ENCODE results near the gene OR10A5. TPM values are rescaled to one million over a fixed set of nuclear protein-coding genes. Genes with fewer than 3 reads are reported as not detected.
A peak's percentile ranks its signal among the peaks of the same experiment; 100 is the strongest.

The OR10A5 gene
- total and polyA plus RNA-seq, 2 experiments from 2014 or later = 0.37 TPM; not detected in 1

DNA sequence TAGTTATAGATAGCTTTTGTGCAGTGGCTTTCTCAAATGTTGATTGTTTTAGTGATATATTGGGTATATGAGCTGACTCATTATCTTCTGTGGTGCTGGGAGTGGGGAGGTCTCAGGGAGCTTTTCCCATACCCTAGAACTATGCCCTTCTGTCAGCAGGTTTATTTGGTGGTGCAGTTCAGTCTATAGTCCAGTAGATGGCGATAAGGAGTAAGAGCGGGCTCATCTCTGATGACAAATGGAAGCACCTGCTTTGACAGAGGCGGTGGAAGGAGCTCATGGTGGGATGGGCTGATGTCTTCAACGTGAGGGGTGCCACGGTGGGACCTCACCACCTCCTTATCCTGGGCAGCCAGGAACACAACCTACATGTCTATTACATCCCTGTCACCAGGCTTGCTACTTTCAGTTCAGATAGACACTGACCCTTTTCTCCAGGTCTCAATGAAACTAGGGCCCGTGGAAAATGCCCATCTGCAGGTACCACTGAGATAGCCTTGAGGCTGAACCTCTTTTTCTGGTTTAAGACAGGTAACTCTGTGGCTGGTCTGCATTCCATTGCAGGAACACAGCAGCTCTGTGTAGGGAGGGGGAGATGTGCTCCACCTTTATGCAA lies 33.0 kb upstream of the OR10A5 start (continued):
- TF ChIP-seq EZH2phosphoT487 (IDR thresholded peaks at IDR 0.05; ENCODE audit: unreplicated experiment) (no peak), CREB1 (CRISPR knock-in tag; IDR thresholded peaks at IDR 0.05; ENCODE audit: low read depth) (peak; percentile 30; the same call in 1 of the 2 replicates), ZNF331 (CRISPR knock-in tag; IDR thresholded peaks at IDR 0.05; ENCODE audit: low read depth) (no peak), STAT1 (IDR thresholded peaks at IDR 0.05; ENCODE audit: unreplicated experiment) (no peak)

DNA sequence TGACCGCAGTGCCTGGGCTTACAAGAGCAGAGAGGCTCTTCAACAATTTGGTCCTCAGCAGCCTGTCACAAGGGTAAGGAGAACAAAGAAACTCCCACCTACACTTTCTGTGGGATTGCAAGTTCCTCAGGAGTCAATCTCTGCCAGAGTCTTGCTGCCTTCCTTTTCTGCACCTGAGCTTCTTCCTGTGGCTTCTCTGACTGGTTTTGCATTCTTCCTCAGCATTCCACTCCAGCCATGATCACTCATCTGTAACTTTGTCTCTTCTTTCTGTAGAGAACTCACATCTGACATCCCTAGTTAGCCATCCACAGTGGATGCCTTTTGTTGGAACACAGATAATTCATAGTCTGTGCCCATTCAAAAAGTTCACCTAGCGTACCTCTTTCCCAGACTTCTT lies 31.8 kb upstream of the OR10A5 start:
- no peak overlapping the region for H2AFZ ChIP-seq
- no peak overlapping the region for H3K4me3 Mint-ChIP-seq
- peaks cover 4% of the 10 kb centered on the region; the same call in 1 of the 3 replicates for H3K4me1 Mint-ChIP-seq
- peaks cover 7% of the 10 kb centered on the region for H3K36me3 Mint-ChIP-seq (ENCODE audit: low read depth)
- peaks cover 9% of the 10 kb centered on the region; the same call in 2 of the 3 replicates for H3K9me3 Mint-ChIP-seq
- H3K4me2 ChIP-seq = no peak overlapping the region
- no peaks in the 10 kb centered on the region for H3K27me3 ChIP-seq (ENCODE audit: insufficient read depth)
- H4K20me1 ChIP-seq (replicated peaks; ENCODE audit: insufficient read depth) = no peaks in the 10 kb centered on the region
- H3K4me3 ChIP-seq = no peak overlapping the region
- no peaks in the 10 kb centered on the region for H3K9me2 ChIP-seq (ENCODE audit: insufficient read depth)
- no peaks in the 10 kb centered on the region for H3K4me1 ChIP-seq (ENCODE audit: insufficient read depth)
- no peaks in the 10 kb centered on the region for H3K36me3 ChIP-seq (ENCODE audit: insufficient read depth)
- no peaks in the 10 kb centered on the region for H3K79me2 ChIP-seq (replicated peaks; ENCODE audit: insufficient read depth)
- ATAC-seq = no peak
- DNase-seq (ENCODE audit: low spot score) = peak; percentile 3
- H3K27me3 Mint-ChIP-seq (ENCODE audit: insufficient read depth, low read depth, poor library complexity) = peaks cover 3% of the 10 kb centered on the region
- H3K27ac ChIP-seq (ENCODE audit: low read depth) = no peak overlapping the region
- H3K27ac Mint-ChIP-seq = no peak overlapping the region
- no peaks in the 10 kb centered on the region for H3F3A ChIP-seq (replicated peaks; ENCODE audit: low read depth)
- TF ChIP-seq ZNF114 (CRISPR knock-in tag; IDR thresholded peaks at IDR 0.05) (no peak), ZNF331 (CRISPR knock-in tag; IDR thresholded peaks at IDR 0.05; ENCODE audit: low read depth) (no peak), EZH2phosphoT487 (IDR thresholded peaks at IDR 0.05; ENCODE audit: unreplicated experiment) (no peak), STAT1 (IDR thresholded peaks at IDR 0.05; ENCODE audit: unreplicated experiment) (no peak), NANOG (IDR thresholded peaks at IDR 0.05; ENCODE audit: borderline replicate concordance) (no peak), JUNB (IDR thresholded peaks at IDR 0.05; ENCODE audit: unreplicated experiment) (no peak), POLR2AphosphoS5 (IDR thresholded peaks at IDR 0.05; ENCODE audit: low read depth) (no peak)
- TF ChIP-seq, protein P1, sequence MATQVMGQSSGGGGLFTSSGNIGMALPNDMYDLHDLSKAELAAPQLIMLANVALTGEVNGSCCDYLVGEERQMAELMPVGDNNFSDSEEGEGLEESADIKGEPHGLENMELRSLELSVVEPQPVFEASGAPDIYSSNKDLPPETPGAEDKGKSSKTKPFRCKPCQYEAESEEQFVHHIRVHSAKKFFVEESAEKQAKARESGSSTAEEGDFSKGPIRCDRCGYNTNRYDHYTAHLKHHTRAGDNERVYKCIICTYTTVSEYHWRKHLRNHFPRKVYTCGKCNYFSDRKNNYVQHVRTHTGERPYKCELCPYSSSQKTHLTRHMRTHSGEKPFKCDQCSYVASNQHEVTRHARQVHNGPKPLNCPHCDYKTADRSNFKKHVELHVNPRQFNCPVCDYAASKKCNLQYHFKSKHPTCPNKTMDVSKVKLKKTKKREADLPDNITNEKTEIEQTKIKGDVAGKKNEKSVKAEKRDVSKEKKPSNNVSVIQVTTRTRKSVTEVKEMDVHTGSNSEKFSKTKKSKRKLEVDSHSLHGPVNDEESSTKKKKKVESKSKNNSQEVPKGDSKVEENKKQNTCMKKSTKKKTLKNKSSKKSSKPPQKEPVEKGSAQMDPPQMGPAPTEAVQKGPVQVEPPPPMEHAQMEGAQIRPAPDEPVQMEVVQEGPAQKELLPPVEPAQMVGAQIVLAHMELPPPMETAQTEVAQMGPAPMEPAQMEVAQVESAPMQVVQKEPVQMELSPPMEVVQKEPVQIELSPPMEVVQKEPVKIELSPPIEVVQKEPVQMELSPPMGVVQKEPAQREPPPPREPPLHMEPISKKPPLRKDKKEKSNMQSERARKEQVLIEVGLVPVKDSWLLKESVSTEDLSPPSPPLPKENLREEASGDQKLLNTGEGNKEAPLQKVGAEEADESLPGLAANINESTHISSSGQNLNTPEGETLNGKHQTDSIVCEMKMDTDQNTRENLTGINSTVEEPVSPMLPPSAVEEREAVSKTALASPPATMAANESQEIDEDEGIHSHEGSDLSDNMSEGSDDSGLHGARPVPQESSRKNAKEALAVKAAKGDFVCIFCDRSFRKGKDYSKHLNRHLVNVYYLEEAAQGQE (IDR thresholded peaks at IDR 0.05; ENCODE audit: unreplicated experiment) = no peak
- TF ChIP-seq, protein P2, sequence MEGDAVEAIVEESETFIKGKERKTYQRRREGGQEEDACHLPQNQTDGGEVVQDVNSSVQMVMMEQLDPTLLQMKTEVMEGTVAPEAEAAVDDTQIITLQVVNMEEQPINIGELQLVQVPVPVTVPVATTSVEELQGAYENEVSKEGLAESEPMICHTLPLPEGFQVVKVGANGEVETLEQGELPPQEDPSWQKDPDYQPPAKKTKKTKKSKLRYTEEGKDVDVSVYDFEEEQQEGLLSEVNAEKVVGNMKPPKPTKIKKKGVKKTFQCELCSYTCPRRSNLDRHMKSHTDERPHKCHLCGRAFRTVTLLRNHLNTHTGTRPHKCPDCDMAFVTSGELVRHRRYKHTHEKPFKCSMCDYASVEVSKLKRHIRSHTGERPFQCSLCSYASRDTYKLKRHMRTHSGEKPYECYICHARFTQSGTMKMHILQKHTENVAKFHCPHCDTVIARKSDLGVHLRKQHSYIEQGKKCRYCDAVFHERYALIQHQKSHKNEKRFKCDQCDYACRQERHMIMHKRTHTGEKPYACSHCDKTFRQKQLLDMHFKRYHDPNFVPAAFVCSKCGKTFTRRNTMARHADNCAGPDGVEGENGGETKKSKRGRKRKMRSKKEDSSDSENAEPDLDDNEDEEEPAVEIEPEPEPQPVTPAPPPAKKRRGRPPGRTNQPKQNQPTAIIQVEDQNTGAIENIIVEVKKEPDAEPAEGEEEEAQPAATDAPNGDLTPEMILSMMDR (conservative IDR thresholded peaks at IDR 0.05; ENCODE audit: low read depth in 2 of 2) = no peak
- TF ChIP-seq, protein P3, sequence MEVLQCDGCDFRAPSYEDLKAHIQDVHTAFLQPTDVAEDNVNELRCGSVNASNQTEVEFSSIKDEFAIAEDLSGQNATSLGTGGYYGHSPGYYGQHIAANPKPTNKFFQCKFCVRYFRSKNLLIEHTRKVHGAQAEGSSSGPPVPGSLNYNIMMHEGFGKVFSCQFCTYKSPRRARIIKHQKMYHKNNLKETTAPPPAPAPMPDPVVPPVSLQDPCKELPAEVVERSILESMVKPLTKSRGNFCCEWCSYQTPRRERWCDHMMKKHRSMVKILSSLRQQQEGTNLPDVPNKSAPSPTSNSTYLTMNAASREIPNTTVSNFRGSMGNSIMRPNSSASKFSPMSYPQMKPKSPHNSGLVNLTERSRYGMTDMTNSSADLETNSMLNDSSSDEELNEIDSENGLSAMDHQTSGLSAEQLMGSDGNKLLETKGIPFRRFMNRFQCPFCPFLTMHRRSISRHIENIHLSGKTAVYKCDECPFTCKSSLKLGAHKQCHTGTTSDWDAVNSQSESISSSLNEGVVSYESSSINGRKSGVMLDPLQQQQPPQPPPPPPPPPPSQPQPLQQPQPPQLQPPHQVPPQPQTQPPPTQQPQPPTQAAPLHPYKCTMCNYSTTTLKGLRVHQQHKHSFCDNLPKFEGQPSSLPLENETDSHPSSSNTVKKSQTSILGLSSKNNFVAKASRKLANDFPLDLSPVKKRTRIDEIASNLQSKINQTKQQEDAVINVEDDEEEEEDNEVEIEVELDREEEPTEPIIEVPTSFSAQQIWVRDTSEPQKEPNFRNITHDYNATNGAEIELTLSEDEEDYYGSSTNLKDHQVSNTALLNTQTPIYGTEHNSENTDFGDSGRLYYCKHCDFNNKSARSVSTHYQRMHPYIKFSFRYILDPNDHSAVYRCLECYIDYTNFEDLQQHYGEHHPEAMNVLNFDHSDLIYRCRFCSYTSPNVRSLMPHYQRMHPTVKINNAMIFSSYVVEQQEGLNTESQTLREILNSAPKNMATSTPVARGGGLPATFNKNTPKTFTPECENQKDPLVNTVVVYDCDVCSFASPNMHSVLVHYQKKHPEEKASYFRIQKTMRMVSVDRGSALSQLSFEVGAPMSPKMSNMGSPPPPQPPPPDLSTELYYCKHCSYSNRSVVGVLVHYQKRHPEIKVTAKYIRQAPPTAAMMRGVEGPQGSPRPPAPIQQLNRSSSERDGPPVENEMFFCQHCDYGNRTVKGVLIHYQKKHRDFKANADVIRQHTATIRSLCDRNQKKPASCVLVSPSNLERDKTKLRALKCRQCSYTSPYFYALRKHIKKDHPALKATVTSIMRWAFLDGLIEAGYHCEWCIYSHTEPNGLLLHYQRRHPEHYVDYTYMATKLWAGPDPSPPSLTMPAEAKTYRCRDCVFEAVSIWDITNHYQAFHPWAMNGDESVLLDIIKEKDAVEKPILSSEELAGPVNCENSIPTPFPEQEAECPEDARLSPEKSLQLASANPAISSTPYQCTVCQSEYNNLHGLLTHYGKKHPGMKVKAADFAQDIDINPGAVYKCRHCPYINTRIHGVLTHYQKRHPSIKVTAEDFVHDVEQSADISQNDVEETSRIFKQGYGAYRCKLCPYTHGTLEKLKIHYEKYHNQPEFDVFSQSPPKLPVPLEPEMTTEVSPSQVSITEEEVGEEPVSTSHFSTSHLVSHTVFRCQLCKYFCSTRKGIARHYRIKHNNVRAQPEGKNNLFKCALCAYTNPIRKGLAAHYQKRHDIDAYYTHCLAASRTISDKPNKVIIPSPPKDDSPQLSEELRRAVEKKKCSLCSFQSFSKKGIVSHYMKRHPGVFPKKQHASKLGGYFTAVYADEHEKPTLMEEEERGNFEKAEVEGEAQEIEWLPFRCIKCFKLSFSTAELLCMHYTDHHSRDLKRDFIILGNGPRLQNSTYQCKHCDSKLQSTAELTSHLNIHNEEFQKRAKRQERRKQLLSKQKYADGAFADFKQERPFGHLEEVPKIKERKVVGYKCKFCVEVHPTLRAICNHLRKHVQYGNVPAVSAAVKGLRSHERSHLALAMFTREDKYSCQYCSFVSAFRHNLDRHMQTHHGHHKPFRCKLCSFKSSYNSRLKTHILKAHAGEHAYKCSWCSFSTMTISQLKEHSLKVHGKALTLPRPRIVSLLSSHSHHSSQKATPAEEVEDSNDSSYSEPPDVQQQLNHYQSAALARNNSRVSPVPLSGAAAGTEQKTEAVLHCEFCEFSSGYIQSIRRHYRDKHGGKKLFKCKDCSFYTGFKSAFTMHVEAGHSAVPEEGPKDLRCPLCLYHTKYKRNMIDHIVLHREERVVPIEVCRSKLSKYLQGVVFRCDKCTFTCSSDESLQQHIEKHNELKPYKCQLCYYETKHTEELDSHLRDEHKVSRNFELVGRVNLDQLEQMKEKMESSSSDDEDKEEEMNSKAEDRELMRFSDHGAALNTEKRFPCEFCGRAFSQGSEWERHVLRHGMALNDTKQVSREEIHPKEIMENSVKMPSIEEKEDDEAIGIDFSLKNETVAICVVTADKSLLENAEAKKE (CRISPR knock-in tag; IDR thresholded peaks at IDR 0.05) = no peak
- TF ChIP-seq, protein P4, sequence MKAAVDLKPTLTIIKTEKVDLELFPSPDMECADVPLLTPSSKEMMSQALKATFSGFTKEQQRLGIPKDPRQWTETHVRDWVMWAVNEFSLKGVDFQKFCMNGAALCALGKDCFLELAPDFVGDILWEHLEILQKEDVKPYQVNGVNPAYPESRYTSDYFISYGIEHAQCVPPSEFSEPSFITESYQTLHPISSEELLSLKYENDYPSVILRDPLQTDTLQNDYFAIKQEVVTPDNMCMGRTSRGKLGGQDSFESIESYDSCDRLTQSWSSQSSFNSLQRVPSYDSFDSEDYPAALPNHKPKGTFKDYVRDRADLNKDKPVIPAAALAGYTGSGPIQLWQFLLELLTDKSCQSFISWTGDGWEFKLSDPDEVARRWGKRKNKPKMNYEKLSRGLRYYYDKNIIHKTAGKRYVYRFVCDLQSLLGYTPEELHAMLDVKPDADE (IDR thresholded peaks at IDR 0.05) = no peak

All from GM23338 (cell line).